ENCODE results near the gene COPG1. TPM values are rescaled to one million over a fixed set of nuclear protein-coding genes. Genes with fewer than 3 reads are reported as not detected.

COPG1 gene
- total RNA-seq, 4 donors from 2014 or later: 64.6 to 95.8 (median 74.0) TPM

DNA sequence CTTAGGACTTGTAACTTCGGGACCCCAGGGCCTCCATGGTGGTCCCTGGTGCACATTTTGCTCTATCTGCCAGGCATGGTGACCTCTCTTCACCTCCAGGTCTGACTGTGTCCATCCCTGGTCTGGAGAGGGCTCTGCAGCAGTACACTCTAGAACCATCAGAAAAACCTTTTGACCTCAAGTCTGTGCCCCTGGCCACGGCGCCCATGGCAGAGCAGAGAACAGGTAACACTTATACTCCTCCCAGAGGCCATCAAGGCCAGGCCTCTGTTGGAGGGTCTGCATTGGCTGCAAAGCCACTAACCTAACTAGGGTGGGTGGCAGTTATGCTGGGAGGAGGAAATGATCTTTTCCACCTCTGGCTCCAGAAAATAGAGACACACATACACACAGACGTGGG lies 19.0 kb downstream of the COPG1 start:
- no peak for ATAC-seq
- WGBS, 2 donors (ENCODE audit: low coverage in 1 of 2): 80% methylated on average over 1 of the region's 4 CpGs; no CpG with 5 or more reads in 1 of the 2 donors

GRCh38 chr3:129271674-129272073 lies 22.3 kb downstream of the COPG1 start:
- H3K36me3 ChIP-seq: peaks cover 7 to 100% of the 10 kb centered on the region in 2 donors
- TF ChIP-seq POLR2A (IDR thresholded peaks at IDR 0.05) (no peak), POLR2AphosphoS5 (IDR thresholded peaks at IDR 0.05) (no peak), EP300 (IDR thresholded peaks at IDR 0.05) (no peak), CTCF (IDR thresholded peaks at IDR 0.05) (no peak)
- no peak for ATAC-seq

More for the DNA sequence above, 19.0 kb downstream of the COPG1 start:
- no peak overlapping the region for H3K27ac ChIP-seq
- TF ChIP-seq POLR2AphosphoS5 (IDR thresholded peaks at IDR 0.05) (no peak), POLR2A (IDR thresholded peaks at IDR 0.05) (no peak), EP300 (IDR thresholded peaks at IDR 0.05) (no peak), CTCF (IDR thresholded peaks at IDR 0.05) (no peak)
- no peaks in the 10 kb centered on the region for H3K9me3 ChIP-seq
- H3K4me1 ChIP-seq: no peaks in the 10 kb centered on the region
- H3K27me3 ChIP-seq: no peaks in the 10 kb centered on the region
- H3K4me3 ChIP-seq: no peak overlapping the region
- peaks cover 9 to 100% of the 10 kb centered on the region in 2 donors for H3K36me3 ChIP-seq

GRCh38 chr3:129276385-129276784 lies 27.0 kb downstream of the COPG1 start:
- WGBS, 2 donors (ENCODE audit: low coverage in 1 of 2): 49 to 80% methylated on average over 2 of the region's 2 CpGs
- ATAC-seq: no peak
- peaks cover 0 to 65% of the 10 kb centered on the region in 2 donors for H3K36me3 ChIP-seq

More at GRCh38 chr3:129271674-129272073, 22.3 kb downstream of the COPG1 start:
- Histone ChIP-seq H3K27ac (no peak overlapping the region), H3K27me3 (no peaks in the 10 kb centered on the region), H3K9me3 (no peaks in the 10 kb centered on the region), H3K4me1 (no peaks in the 10 kb centered on the region), H3K4me3 (no peak overlapping the region)
- 90 to 100% methylated on average over 4 to 5 of the region's 11 CpGs for WGBS, 2 donors (ENCODE audit: low coverage in 1 of 2)

GRCh38 chr3:129277829-129278271 lies 28.4 kb downstream of the COPG1 start:
- no peak for ATAC-seq
- no peak for TF ChIP-seq CTCF (IDR thresholded peaks at IDR 0.05)
- no peak for TF ChIP-seq POLR2AphosphoS5 (IDR thresholded peaks at IDR 0.05)
- no peak for TF ChIP-seq EP300 (IDR thresholded peaks at IDR 0.05)
- no peak for TF ChIP-seq POLR2A (IDR thresholded peaks at IDR 0.05)
- Histone ChIP-seq H3K4me3 (peak overlapping the region in 1 of 2 donors; percentile 87), H3K27me3 (no peaks in the 10 kb centered on the region), H3K27ac (peak overlapping the region; percentile 76 to 97 (median 96)), H3K36me3 (peaks cover 0 to 50% of the 10 kb centered on the region in 2 donors), H3K9me3 (no peaks in the 10 kb centered on the region), H3K4me1 (peaks cover 3 to 38% (median 15%) of the 10 kb centered on the region in 3 donors)
- WGBS, 2 donors (ENCODE audit: low coverage in 1 of 2): 40 to 59% methylated on average over 1 to 8 of the region's 11 CpGs

More at GRCh38 chr3:129276385-129276784, 27.0 kb downstream of the COPG1 start:
- Histone ChIP-seq H3K9me3 (no peaks in the 10 kb centered on the region), H3K4me3 (no peak overlapping the region), H3K4me1 (peaks cover 3 to 28% (median 15%) of the 10 kb centered on the region in 3 donors), H3K27ac (no peak overlapping the region), H3K27me3 (no peaks in the 10 kb centered on the region)
- TF ChIP-seq EP300 (IDR thresholded peaks at IDR 0.05): no peak
- no peak for TF ChIP-seq POLR2AphosphoS5 (IDR thresholded peaks at IDR 0.05)
- TF ChIP-seq CTCF (IDR thresholded peaks at IDR 0.05): no peak
- no peak for TF ChIP-seq POLR2A (IDR thresholded peaks at IDR 0.05)

DNA sequence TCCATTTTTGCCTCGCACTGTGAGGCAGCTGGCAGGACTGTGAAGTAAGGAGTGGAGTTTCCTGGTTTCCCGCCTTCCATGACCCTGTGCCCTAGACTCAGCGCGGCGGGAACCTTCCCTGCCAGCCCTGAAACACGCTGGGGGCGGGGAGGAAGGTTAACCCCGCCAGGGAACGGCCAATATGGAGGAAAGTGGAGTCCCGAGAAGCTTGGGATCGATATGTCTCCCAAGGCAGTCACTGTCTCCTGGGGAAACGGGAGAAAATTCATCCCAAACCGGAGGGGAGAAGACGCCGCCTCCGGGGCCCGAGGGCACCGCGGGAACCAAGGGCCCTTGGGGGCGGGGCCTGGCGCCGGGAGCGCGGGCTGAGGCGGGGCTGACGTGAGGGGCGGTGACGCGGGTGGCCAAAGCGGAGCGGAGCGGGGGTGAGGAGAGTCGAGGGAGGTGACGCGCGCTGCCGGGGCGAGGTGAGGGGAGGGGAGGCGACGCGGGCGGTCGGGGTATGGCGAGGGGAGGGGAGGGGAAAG lies 29.1 kb downstream of the COPG1 start, which contains the start of gene HMCES:
Gene HMCES, plus strand, starts transcription at position 432 of the 527 bp plus-strand sequence. CDS start 863 bp downstream, outside the sequence.
- peak within 1 kb of the TSS; percentile 75 to 87 for H3K4me3 ChIP-seq
- H3K36me3 ChIP-seq: peaks cover 0 to 44% of the 10 kb centered on the region in 2 donors
- ATAC-seq: peak; percentile 97
- peaks cover 3 to 43% (median 15%) of the 10 kb centered on the region in 3 donors for H3K4me1 ChIP-seq
- H3K27me3 ChIP-seq: no peaks in the 10 kb centered on the region
- 0% methylated on average over 8 to 9 of the region's 44 CpGs for WGBS, 2 donors (ENCODE audit: low coverage in 1 of 2)
- no peaks in the 10 kb centered on the region for H3K9me3 ChIP-seq
- peak within 1 kb of the TSS; percentile 76 to 97 (median 96) for H3K27ac ChIP-seq
- TF ChIP-seq CTCF (IDR thresholded peaks at IDR 0.05): peak in 1 of 4 experiments; percentile 7
- TF ChIP-seq EP300 (IDR thresholded peaks at IDR 0.05): no peak
- TF ChIP-seq POLR2A (IDR thresholded peaks at IDR 0.05): peak in 1 of 2 donors; percentile 82
- peak; percentile 85 for TF ChIP-seq POLR2AphosphoS5 (IDR thresholded peaks at IDR 0.05)
